ENCODE measurements around the gene DCTN1.

GRCh38 chr2:74425523-74425922 is 45.4 kb upstream of the DCTN1 start:
- TF ChIP-seq CTCF (IDR thresholded peaks at IDR 0.05; ENCODE audit: low read depth, low read length) (no peak), POLR2A (IDR thresholded peaks at IDR 0.05; ENCODE audit: extremely low read depth, insufficient read length) (no peak), MYC (IDR thresholded peaks at IDR 0.05; ENCODE audit: low read depth, low read length) (no peak)
